ENCODE measurements around the gene PFKFB2.

DNA sequence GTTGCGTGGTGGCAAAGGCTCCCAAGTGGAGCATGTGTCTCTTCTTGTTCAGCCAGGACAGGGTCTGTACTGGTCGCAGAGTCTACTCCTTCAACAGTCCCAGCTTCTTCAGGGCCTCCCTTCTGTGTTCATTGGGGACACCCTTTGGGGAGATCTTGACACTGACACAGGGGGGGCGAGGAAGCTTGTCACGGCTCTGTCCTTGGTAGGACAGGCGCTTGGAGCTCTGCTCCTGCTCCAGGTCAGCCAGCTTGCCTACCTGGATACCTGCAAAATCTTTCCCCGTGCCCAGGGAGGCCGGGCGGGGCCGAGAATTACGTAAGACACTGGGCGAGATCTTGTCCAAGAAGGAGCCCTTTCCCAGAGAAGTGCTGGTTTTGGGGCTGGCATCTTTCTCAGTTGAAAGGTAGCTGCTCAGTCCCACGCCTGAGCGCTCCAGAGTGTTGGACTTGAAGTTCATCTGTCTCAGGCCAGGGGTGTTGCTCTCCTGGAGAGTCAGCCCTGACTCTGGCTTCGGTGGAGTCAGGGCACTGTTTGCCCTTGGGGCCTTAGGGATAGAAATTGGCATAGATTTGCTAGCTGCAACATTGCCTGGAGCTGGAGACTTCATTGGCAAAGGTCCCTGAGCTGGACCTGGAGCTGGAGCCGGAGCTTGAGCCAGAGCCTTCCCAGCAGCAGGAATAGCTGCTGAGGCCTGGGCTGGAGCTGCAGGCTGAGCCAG lies 31.0 kb upstream of the PFKFB2 start:
- TF ChIP-seq CTCF (conservative IDR thresholded peaks at IDR 0.05) = no peak
- TF ChIP-seq ZFX (IDR thresholded peaks at IDR 0.05) = no peak

Measured in C4-2B (cell line).